ENCODE measurements around the gene TAF11L12.
"Not testable (repeated sequence)": the region's sequence is repeated elsewhere in the genome, so short reads cannot be mapped to it uniquely, and the experiment has no call there.

DNA sequence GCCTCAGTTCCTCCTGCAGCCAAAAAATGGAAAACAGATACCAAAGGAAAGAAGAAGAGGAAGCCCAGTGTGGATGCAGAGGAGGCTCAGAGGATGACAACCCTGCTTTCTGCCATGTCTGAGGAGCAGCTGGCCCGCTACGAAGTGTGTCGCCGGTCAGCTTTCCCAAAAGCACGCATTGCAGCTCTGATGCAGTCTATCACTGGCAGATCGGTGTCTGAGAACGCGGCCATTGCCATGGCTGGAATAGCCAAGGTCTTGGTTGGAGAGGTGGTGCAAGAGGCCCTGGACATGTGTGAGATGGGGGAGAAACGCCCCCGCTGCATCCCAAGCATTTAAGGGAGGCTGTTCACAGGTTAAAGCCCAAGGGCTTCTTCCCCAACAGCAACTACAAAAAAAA is 39.0 kb downstream of the TAF11L12 start:
- TF ChIP-seq, protein P1, sequence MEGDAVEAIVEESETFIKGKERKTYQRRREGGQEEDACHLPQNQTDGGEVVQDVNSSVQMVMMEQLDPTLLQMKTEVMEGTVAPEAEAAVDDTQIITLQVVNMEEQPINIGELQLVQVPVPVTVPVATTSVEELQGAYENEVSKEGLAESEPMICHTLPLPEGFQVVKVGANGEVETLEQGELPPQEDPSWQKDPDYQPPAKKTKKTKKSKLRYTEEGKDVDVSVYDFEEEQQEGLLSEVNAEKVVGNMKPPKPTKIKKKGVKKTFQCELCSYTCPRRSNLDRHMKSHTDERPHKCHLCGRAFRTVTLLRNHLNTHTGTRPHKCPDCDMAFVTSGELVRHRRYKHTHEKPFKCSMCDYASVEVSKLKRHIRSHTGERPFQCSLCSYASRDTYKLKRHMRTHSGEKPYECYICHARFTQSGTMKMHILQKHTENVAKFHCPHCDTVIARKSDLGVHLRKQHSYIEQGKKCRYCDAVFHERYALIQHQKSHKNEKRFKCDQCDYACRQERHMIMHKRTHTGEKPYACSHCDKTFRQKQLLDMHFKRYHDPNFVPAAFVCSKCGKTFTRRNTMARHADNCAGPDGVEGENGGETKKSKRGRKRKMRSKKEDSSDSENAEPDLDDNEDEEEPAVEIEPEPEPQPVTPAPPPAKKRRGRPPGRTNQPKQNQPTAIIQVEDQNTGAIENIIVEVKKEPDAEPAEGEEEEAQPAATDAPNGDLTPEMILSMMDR (IDR thresholded peaks at IDR 0.05) = not testable (repeated sequence)
- TF ChIP-seq POLR2A, EP300 (IDR thresholded peaks at IDR 0.05): not testable (repeated sequence)

Measured in ovary (tissue), 3 donors.